Ishikawa (cell line): Measurements from ENCODE around the gene CD84.

Source experiments
- CEBPB ChIP-seq: IDR thresholded peaks from 2 replicates; pipeline ENCODE4 v1.6.1; 2012
- CREB1 ChIP-seq: IDR thresholded peaks from 2 replicates; pipeline ENCODE4 v1.6.1; 2012; ENCODE audit warnings: low read depth
- EGR1 ChIP-seq: IDR thresholded peaks from 2 replicates; pipeline ENCODE4 v1.6.1; 2012
- EP300 ChIP-seq: IDR thresholded peaks from 2 replicates; pipeline ENCODE4 v1.6.1; 2012; ENCODE audit warnings: borderline replicate concordance
- FOXM1 ChIP-seq: IDR thresholded peaks from 2 replicates; pipeline ENCODE4 v1.6.1; 2012; ENCODE audit warnings: low read depth, borderline replicate concordance
- MAX ChIP-seq: IDR thresholded peaks from 2 replicates; pipeline ENCODE4 v1.6.1; 2012
- NFIC ChIP-seq: IDR thresholded peaks from 2 replicates; pipeline ENCODE4 v1.6.1; 2012
- RAD21 ChIP-seq: IDR thresholded peaks from 2 replicates; pipeline ENCODE4 v1.6.1; 2012; ENCODE audit warnings: low read depth
- REST ChIP-seq: IDR thresholded peaks from 2 replicates; pipeline ENCODE4 v1.6.1; 2012; ENCODE audit warnings: low read depth, mild to moderate bottlenecking
- TAF1 ChIP-seq: IDR thresholded peaks from 2 replicates; pipeline ENCODE4 v1.6.1; 2012; ENCODE audit warnings: low read depth, mild to moderate bottlenecking
- TCF12 ChIP-seq: IDR thresholded peaks from 2 replicates; pipeline ENCODE4 v1.6.1; 2012; ENCODE audit warnings: low read depth
- TEAD4 ChIP-seq: IDR thresholded peaks from 2 replicates; pipeline ENCODE4 v1.6.1; 2012
- USF1 ChIP-seq: IDR thresholded peaks from 2 replicates; pipeline ENCODE4 v1.6.1; 2012
- YY1 ChIP-seq: IDR thresholded peaks from 2 replicates; pipeline ENCODE4 v1.6.1; 2012; ENCODE audit warnings: low read depth
- ZBTB7A ChIP-seq: IDR thresholded peaks from 2 replicates; pipeline ENCODE4 v1.6.1; 2012; ENCODE audit warnings: low read depth

CD84 gene

GRCh38 chr1:160522622-160523345 lies 56.5 kb downstream of the CD84 start, which contains the start of gene SLAMF6:
Gene SLAMF6, minus strand, starts transcription at chr1:160523255. Its CDS starts 63 bp downstream, at chr1:160523192.
- TF ChIP-seq EGR1: no peak
- TF ChIP-seq TCF12: no peak
- no peak for TF ChIP-seq USF1
- TF ChIP-seq ZBTB7A: no peak
- no peak for TF ChIP-seq EP300
- no peak for TF ChIP-seq CEBPB
- TF ChIP-seq FOXM1: no peak
- TF ChIP-seq NFIC: no peak
- TF ChIP-seq MAX: no peak
- no peak for TF ChIP-seq REST
- no peak for TF ChIP-seq RAD21

GRCh38 chr1:160522136-160522535 lies 57.2 kb downstream of the CD84 start:
- TF ChIP-seq RAD21 (no peak), USF1 (no peak)

- TF ChIP-seq ZBTB7A (no peak), EGR1 (no peak), CREB1 (no peak), TCF12 (no peak), MAX (no peak), CEBPB (no peak), EP300 (no peak), USF1 (no peak), FOXM1 (no peak), NFIC (no peak), YY1 (no peak), TEAD4 (no peak), RAD21 (no peak), REST (no peak)
These were observed 57.7 kb downstream of the CD84 start for GRCh38 chr1:160521554-160521953.

- TF ChIP-seq TCF12: no peak
- no peak for TF ChIP-seq CREB1
- TF ChIP-seq EGR1: no peak
- TF ChIP-seq TEAD4: no peak
- TF ChIP-seq MAX: no peak
- no peak for TF ChIP-seq YY1
- TF ChIP-seq ZBTB7A: no peak
- no peak for TF ChIP-seq CEBPB
- no peak for TF ChIP-seq TAF1
- TF ChIP-seq EP300: no peak
- no peak for TF ChIP-seq NFIC
- no peak for TF ChIP-seq USF1
These were observed 58.3 kb downstream of the CD84 start for GRCh38 chr1:160520999-160521398.

GRCh38 chr1:160520582-160520981 lies 58.7 kb downstream of the CD84 start:
- no peak for TF ChIP-seq CEBPB
- no peak for TF ChIP-seq YY1
- no peak for TF ChIP-seq TCF12
- no peak for TF ChIP-seq CREB1
- TF ChIP-seq TEAD4: no peak
- no peak for TF ChIP-seq NFIC
- TF ChIP-seq REST: no peak
- TF ChIP-seq EP300: no peak
- no peak for TF ChIP-seq FOXM1
- no peak for TF ChIP-seq MAX
- no peak for TF ChIP-seq USF1
- no peak for TF ChIP-seq ZBTB7A
- TF ChIP-seq RAD21: no peak
